Esophagus muscularis mucosa (tissue), 3 donors: ENCODE measurements around the gene POMC.

Experiments used
- CTCF ChIP-seq, 3 experiments: fragments of 200-600 bp in 2 of 3; fragments of 450-650 bp in 1 of 3; sonication (generic) in 2 of 3; IDR thresholded peaks; one replicate each; pipeline ENCODE4 v1.5.1; 2017 to 2019; ENCODE audit warnings: antibody characterized with exemption in 3 of 3, mild to moderate bottlenecking in 2 of 3, moderate library complexity in 1 of 3
- EP300 ChIP-seq: sonication (generic); formaldehyde crosslinking; IDR thresholded peaks from one replicate; pipeline ENCODE4 v1.6.1; 2017; ENCODE audit warnings: antibody characterized with exemption

- TF ChIP-seq CTCF (IDR thresholded peaks at IDR 0.05) = no peak
- TF ChIP-seq EP300 = no peak
Observed at GRCh38 chr2:25145803-25146202, 22.6 kb downstream of the POMC start.
